IMR-90 (cell line): ENCODE data around the gene PCSK5. TPM values are rescaled to one million over a fixed set of nuclear protein-coding genes. Genes with fewer than 3 reads are reported as not detected.

Experiments used
- ATAC-seq: fragments of 200-7000 bp; cut with Tn5 transposase; 2 replicates; pipeline ENCODE4 v1.9.1; 2020; ENCODE audit warnings: low read depth, mild to moderate bottlenecking, moderate library complexity
- BruUV-seq: library from RNA; stranded (reverse); fragments of 400-500 nt; replicated peaks from 2 replicates; lab custom pipeline; 2021; lab: Mats Ljungman, UMichigan
- CTCF ChIA-PET: fragments of 300-600 bp; formaldehyde crosslinking; extraction: SDS; loops from one replicate; lab custom pipeline; 2021; ENCODE audit warnings: antibody characterized with exemption; lab: Yijun Ruan, JAX
- POLR2A ChIA-PET: fragments of 300-600 bp; sonication (Branson Sonifier 250); formaldehyde crosslinking; loops from one replicate; lab custom pipeline; 2022; ENCODE audit warnings: antibody characterized with exemption; ENCODE audit not compliant: unreplicated experiment; lab: Charles Lee
- DNase-seq: peaks from one replicate; pipeline ENCODE4 v3.0.0; 2013
- H2AFZ ChIP-seq: replicated peaks from 2 replicates; pipeline ENCODE3; 2013; ENCODE audit warnings: low read length, mild to moderate bottlenecking; ENCODE audit not compliant: poor library complexity
- H2AK5ac ChIP-seq: 2 replicates; pipeline ENCODE4 v1.6.1; 2013; ENCODE audit warnings: low read depth, low read length, inconsistent platforms
- H2AK9ac ChIP-seq: replicated peaks from 2 replicates; pipeline ENCODE3; 2013; ENCODE audit warnings: mild to moderate bottlenecking, low read depth, low read length, moderate library complexity; ENCODE audit not compliant: poor library complexity
- H2BK120ac ChIP-seq: 2 replicates; pipeline ENCODE4 v1.6.1; 2013; ENCODE audit warnings: low read depth, low read length, inconsistent platforms
- H2BK15ac ChIP-seq: 3 replicates; pipeline ENCODE4 v1.6.1; 2013; ENCODE audit warnings: low read depth, low read length, inconsistent platforms
- H2BK20ac ChIP-seq: 2 replicates; pipeline ENCODE4 v1.6.1; 2013; ENCODE audit warnings: low read depth, mild to moderate bottlenecking, inconsistent platforms, low read length, moderate library complexity
- H2BK5ac ChIP-seq: 2 replicates; pipeline ENCODE4 v1.6.1; 2013; ENCODE audit warnings: mild to moderate bottlenecking, low read depth, low read length, inconsistent platforms; ENCODE audit not compliant: poor library complexity, severe bottlenecking
- H3K14ac ChIP-seq: replicated peaks from 2 replicates; pipeline ENCODE4 v1.6.1; 2013; ENCODE audit warnings: low read depth, low read length, inconsistent platforms
- H3K18ac ChIP-seq: 2 replicates; pipeline ENCODE4 v1.6.1; 2013; ENCODE audit warnings: low read depth, low read length, control low read depth
- H3K23ac ChIP-seq: 2 replicates; pipeline ENCODE4 v1.6.1; 2013; ENCODE audit warnings: low read depth, low read length, inconsistent platforms
- H3K27ac ChIP-seq: 2 replicates; pipeline ENCODE4 v1.5.1; 2013; ENCODE audit warnings: mild to moderate bottlenecking, control low read depth, low read length; ENCODE audit not compliant: insufficient read depth
- H3K27me3 ChIP-seq: 2 replicates; pipeline ENCODE4 v1.6.1; 2013; ENCODE audit warnings: low read length; ENCODE audit not compliant: control insufficient read depth, insufficient read depth
- H3K36me3 ChIP-seq: 2 replicates; pipeline ENCODE4 v1.6.1; 2013; ENCODE audit warnings: low read length, mixed read lengths; ENCODE audit not compliant: control insufficient read depth, insufficient read depth
- H3K4ac ChIP-seq: 2 replicates; pipeline ENCODE4 v1.6.1; 2013; ENCODE audit warnings: low read depth, low read length, inconsistent platforms
- H3K4me1 ChIP-seq: 2 replicates; pipeline ENCODE4 v1.6.1; 2013; ENCODE audit warnings: low read length, mixed read lengths; ENCODE audit not compliant: control insufficient read depth, insufficient read depth
- H3K4me2 ChIP-seq: 2 replicates; pipeline ENCODE4 v1.6.1; 2013; ENCODE audit warnings: low read depth, mild to moderate bottlenecking, control low read depth, low read length, moderate library complexity
- H3K4me3 ChIP-seq: 2 replicates; pipeline ENCODE4 v1.5.1; 2013; ENCODE audit warnings: low read depth, mild to moderate bottlenecking, control low read depth, low read length, moderate library complexity; ENCODE audit not compliant: insufficient read depth
- H3K56ac ChIP-seq: 2 replicates; pipeline ENCODE4 v1.6.1; 2013; ENCODE audit warnings: low read length, inconsistent platforms; ENCODE audit not compliant: insufficient read depth; ENCODE audit errors: extremely low read depth
- H3K79me1 ChIP-seq, 2 experiments: 2 replicates each; pipeline ENCODE4 v1.6.1; 2013; ENCODE audit warnings: low read length in 2 of 2, inconsistent platforms in 1 of 2, low read depth in 1 of 2
- H3K9ac ChIP-seq: 2 replicates; pipeline ENCODE4 v1.6.1; 2013; ENCODE audit warnings: low read depth, low read length, control low read depth
- H3K9me1 ChIP-seq: 2 replicates; pipeline ENCODE4 v1.6.1; 2013; ENCODE audit warnings: low read length, inconsistent platforms; ENCODE audit not compliant: insufficient read depth
- H3K9me3 ChIP-seq: 2 replicates; pipeline ENCODE4 v1.6.1; 2013; ENCODE audit warnings: low read length; ENCODE audit not compliant: control insufficient read depth, insufficient read depth
- H4K20me1 ChIP-seq: 2 replicates; pipeline ENCODE4 v1.6.1; 2013; ENCODE audit warnings: low read length, inconsistent platforms; ENCODE audit not compliant: insufficient read depth
- H4K5ac ChIP-seq: 2 replicates; pipeline ENCODE4 v1.6.1; 2013; ENCODE audit warnings: mild to moderate bottlenecking, low read depth, low read length, control low read depth
- H4K8ac ChIP-seq, 2 experiments: 2 replicates each; pipeline ENCODE4 v1.6.1; 2013; ENCODE audit warnings: low read depth in 2 of 2, low read length in 2 of 2, control low read depth in 1 of 2, inconsistent platforms in 1 of 2
- H4K91ac ChIP-seq: 2 replicates; pipeline ENCODE4 v1.6.1; 2013; ENCODE audit warnings: low read depth, low read length, inconsistent platforms; ENCODE audit not compliant: insufficient read depth
- BHLHE40 ChIP-seq: fragments of 150-350 bp; IDR thresholded peaks from 2 replicates; pipeline ENCODE4 v1.6.1; 2016; ENCODE audit warnings: mild to moderate bottlenecking, low read depth, low read length
- CEBPB ChIP-seq: IDR thresholded peaks from 2 replicates; pipeline ENCODE4 v1.6.1; 2012; ENCODE audit warnings: low read depth, low read length, improper control_type of control experiment
- CHD1 ChIP-seq: IDR thresholded peaks from 2 replicates; pipeline ENCODE4 v1.6.1; 2012; ENCODE audit warnings: low read depth, low read length, improper control_type of control experiment
- FOS ChIP-seq: fragments of 150-350 bp; IDR thresholded peaks from 2 replicates; pipeline ENCODE4 v1.6.1; 2016; ENCODE audit warnings: low read depth, low read length
- MAFK ChIP-seq: IDR thresholded peaks from 2 replicates; pipeline ENCODE4 v1.6.1; 2012; ENCODE audit warnings: low read depth, low read length, improper control_type of control experiment
- MAZ ChIP-seq: IDR thresholded peaks from 2 replicates; pipeline ENCODE4 v1.6.1; 2012; ENCODE audit warnings: low read depth, mild to moderate bottlenecking, low read length, improper control_type of control experiment, moderate library complexity, borderline replicate concordance
- MXI1 ChIP-seq: IDR thresholded peaks from 2 replicates; pipeline ENCODE4 v1.6.1; 2012; ENCODE audit warnings: low read depth, mild to moderate bottlenecking, low read length, moderate library complexity, borderline replicate concordance
- NFE2L2 ChIP-seq: fragments of 150-350 bp; IDR thresholded peaks from 2 replicates; pipeline ENCODE4 v1.6.1; 2016; ENCODE audit warnings: low read depth, mild to moderate bottlenecking, low read length
- POLR2A ChIP-seq: IDR thresholded peaks from 2 replicates; pipeline ENCODE4 v1.6.1; 2012; ENCODE audit warnings: mild to moderate bottlenecking, low read depth, low read length
- RAD21 ChIP-seq: IDR thresholded peaks from 2 replicates; pipeline ENCODE4 v1.6.1; 2012; ENCODE audit warnings: low read length, improper control_type of control experiment
- RCOR1 ChIP-seq: IDR thresholded peaks from 2 replicates; pipeline ENCODE4 v1.6.1; 2012; ENCODE audit warnings: mild to moderate bottlenecking, low read length, improper control_type of control experiment; ENCODE audit not compliant: insufficient replicate concordance
- RFX5 ChIP-seq: IDR thresholded peaks from 2 replicates; pipeline ENCODE4 v1.8.0; 2012; ENCODE audit warnings: low read depth, mild to moderate bottlenecking, low read length, moderate library complexity
- SMC3 ChIP-seq: fragments of 150-350 bp; IDR thresholded peaks from 2 replicates; pipeline ENCODE4 v1.6.1; 2016; ENCODE audit warnings: low read depth, mild to moderate bottlenecking, antibody characterized with exemption, low read length, moderate library complexity
- USF2 ChIP-seq: fragments of 150-350 bp; IDR thresholded peaks from 2 replicates; pipeline ENCODE4 v1.6.1; 2017; ENCODE audit warnings: mild to moderate bottlenecking, antibody characterized with exemption, low read length, low read depth
- WGBS, 2 experiments: methylation state at CpG; one replicate each; pipeline versions ENCODE4 v1.1.5 to v1.1.7; 2013; ENCODE audit warnings: missing lambda C conversion rate in 2 of 2; ENCODE audit not compliant: insufficient read length in 1 of 2; ENCODE audit errors: extremely low coverage in 2 of 2; 5-methylcytosine and 5-hydroxymethylcytosine counted together
- dilution Hi-C: fragments of 300-500 bp; cut with HindIII; formaldehyde crosslinking; loops from one replicate; pipeline ENCODE4 v1.14.3; 2018; ENCODE audit warnings: low sequenced_read_pairs; ENCODE audit not compliant: unreplicated experiment
- in situ Hi-C: fragments of 300-500 bp; cut with MboI; formaldehyde crosslinking; loops from 3 replicates; pipeline ENCODE4 v1.14.3; 2019; ENCODE audit warnings: low sequenced_read_pairs, inconsistent platforms, mixed read lengths
- intact Hi-C: fragments of 100-400 bp; cut with micrococcal nuclease; formaldehyde crosslinking; loops from 2 replicates; pipeline ENCODE4 v1.10.0; 2022
- polyA plus RNA-seq, 3 experiments: library from polyadenylated mRNA; depleted of rRNA; stranded (reverse); fragments of >200 nt; gene quantifications; 2 replicates each; pipeline ENCODE4 v1.2.3, GENCODE V29; 2012; ENCODE audit warnings: low replicate concordance in 1 of 3
- total RNA-seq: library from RNA; depleted of rRNA; stranded (reverse); fragments of >200 nt; gene quantifications from 2 replicates; pipeline ENCODE4 v1.2.3, GENCODE V29; 2012
- TF ChIP-seq, protein P1 (sequence below): conservative IDR thresholded peaks from 2 replicates; pipeline ENCODE4 v1.5.1; 2012; ENCODE audit warnings: mild to moderate bottlenecking, low read depth, low read length, improper control_type of control experiment
- TF ChIP-seq, protein P2 (sequence below): fragments of 150-350 bp; IDR thresholded peaks from 2 replicates; pipeline ENCODE4 v1.6.1; 2016; ENCODE audit warnings: low read depth, mild to moderate bottlenecking, low read length, moderate library complexity, borderline replicate concordance

PCSK5 gene
- total and polyA plus RNA-seq, 2 of the 4 experiments (the other 2 are of a cell fraction): 1.5 to 3.0 TPM

GRCh38 chr9:76363032-76363395 lies 472.5 kb downstream of the PCSK5 start:
- 65% methylated on average over 3 of the region's 3 CpGs; no CpG with 5 or more reads in 1 of the 2 experiments for WGBS, 2 experiments
- H4K5ac ChIP-seq: no peak overlapping the region
- H3K4me2 ChIP-seq: no peak overlapping the region
- no peak overlapping the region for H3K4me3 ChIP-seq
- no peaks in the 10 kb centered on the region for H3K9me1 ChIP-seq
- in situ Hi-C loops: no loop called here
- H3K9me3 ChIP-seq: no peaks in the 10 kb centered on the region
- dilution Hi-C loops: no loop called here
- BruUV-seq: no TSS peak
- no peak overlapping the region for H3K18ac ChIP-seq
- DNase-seq (no peak), ATAC-seq (no peak)
- H3K79me1 ChIP-seq: no peaks in the 10 kb centered on the region
- H3K27me3 ChIP-seq: peaks cover 6% of the 10 kb centered on the region; the same call in 1 of the 2 replicates
- H2BK5ac ChIP-seq: no peak overlapping the region
- CTCF ChIA-PET: no interaction called here
- no peak overlapping the region for H3K23ac ChIP-seq
- POLR2A ChIA-PET: no interaction called here
- no peak overlapping the region for H2AK9ac ChIP-seq
- H4K8ac ChIP-seq: no peak overlapping the region
- intact Hi-C loops: no loop called here
- no peak overlapping the region for H2BK120ac ChIP-seq
- no peak overlapping the region for H3K9ac ChIP-seq
- no peak overlapping the region for H2AK5ac ChIP-seq
- no peak overlapping the region for H3K27ac ChIP-seq
- no peak overlapping the region for H2BK20ac ChIP-seq
- H3K36me3 ChIP-seq: no peaks in the 10 kb centered on the region
- TF ChIP-seq FOS (no peak), USF2 (no peak), BHLHE40 (no peak), MAZ (no peak), RFX5 (no peak), CHD1 (no peak), CEBPB (no peak), RAD21 (no peak), RCOR1 (no peak), MXI1 (no peak), POLR2A (no peak), NFE2L2 (no peak), MAFK (no peak), SMC3 (no peak)
- TF ChIP-seq, protein P1, sequence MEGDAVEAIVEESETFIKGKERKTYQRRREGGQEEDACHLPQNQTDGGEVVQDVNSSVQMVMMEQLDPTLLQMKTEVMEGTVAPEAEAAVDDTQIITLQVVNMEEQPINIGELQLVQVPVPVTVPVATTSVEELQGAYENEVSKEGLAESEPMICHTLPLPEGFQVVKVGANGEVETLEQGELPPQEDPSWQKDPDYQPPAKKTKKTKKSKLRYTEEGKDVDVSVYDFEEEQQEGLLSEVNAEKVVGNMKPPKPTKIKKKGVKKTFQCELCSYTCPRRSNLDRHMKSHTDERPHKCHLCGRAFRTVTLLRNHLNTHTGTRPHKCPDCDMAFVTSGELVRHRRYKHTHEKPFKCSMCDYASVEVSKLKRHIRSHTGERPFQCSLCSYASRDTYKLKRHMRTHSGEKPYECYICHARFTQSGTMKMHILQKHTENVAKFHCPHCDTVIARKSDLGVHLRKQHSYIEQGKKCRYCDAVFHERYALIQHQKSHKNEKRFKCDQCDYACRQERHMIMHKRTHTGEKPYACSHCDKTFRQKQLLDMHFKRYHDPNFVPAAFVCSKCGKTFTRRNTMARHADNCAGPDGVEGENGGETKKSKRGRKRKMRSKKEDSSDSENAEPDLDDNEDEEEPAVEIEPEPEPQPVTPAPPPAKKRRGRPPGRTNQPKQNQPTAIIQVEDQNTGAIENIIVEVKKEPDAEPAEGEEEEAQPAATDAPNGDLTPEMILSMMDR: no peak
- TF ChIP-seq, protein P2, sequence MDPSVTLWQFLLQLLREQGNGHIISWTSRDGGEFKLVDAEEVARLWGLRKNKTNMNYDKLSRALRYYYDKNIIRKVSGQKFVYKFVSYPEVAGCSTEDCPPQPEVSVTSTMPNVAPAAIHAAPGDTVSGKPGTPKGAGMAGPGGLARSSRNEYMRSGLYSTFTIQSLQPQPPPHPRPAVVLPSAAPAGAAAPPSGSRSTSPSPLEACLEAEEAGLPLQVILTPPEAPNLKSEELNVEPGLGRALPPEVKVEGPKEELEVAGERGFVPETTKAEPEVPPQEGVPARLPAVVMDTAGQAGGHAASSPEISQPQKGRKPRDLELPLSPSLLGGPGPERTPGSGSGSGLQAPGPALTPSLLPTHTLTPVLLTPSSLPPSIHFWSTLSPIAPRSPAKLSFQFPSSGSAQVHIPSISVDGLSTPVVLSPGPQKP: no peak
- H3K56ac ChIP-seq: no peak overlapping the region
- H3K4ac ChIP-seq: no peak overlapping the region
- H3K4me1 ChIP-seq: no peaks in the 10 kb centered on the region
- H4K20me1 ChIP-seq: no peaks in the 10 kb centered on the region
- no peak overlapping the region for H3K14ac ChIP-seq
- no peak overlapping the region for H2AFZ ChIP-seq
- H2BK15ac ChIP-seq: no peak overlapping the region
- no peak overlapping the region for H4K91ac ChIP-seq
